GM21717 (cell line): ENCODE results near the gene DOLK.
"Not testable (repeated sequence)": the region's sequence is repeated elsewhere in the genome, so short reads cannot be mapped to it uniquely, and the experiment has no call there.

Experiments used
- ATAC-seq: cut with Tn5 transposase; IDR thresholded peaks from one replicate; pipeline ENCODE4 v1.9.1; 2021; ENCODE audit warnings: mild to moderate bottlenecking, moderate library complexity; ENCODE audit not compliant: unreplicated experiment

The DOLK gene

DNA sequence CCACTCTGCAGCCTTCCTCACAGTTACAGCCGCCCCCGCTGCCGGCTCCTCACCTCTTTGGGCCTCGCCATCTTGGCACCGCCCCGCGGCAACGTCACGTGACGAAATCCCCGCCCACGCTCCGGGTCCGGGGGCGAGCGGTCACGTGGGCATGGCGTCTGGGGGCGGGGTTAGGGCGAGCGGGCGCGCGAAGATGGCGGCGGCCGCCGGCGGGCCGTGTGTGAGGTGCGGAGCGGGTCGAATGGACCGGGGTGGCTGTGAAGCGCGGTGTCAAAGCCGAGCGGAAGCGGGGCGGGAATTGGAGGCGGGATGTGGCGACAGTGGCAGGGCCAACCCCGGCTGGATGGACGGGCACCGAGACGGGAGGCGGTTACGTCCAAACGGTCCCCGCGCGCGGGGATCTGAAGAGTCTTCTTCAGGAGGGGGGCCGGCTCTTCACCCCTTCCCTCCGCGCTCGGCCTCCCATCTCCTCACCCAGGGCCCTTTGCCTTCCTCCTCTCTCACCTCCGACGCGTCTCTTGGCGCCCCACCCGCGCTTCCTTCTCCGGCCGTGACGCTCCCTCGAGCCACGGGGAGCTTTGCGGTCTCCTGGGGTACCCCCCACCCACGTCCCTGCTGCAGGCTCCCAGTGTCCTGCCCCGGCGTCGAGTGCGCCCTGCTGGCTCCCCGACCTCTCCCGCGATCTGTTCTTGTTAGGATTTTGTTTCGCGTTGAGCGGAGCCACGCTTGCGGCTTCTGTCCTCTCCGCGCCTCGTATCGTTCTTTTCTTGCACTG is at the start of gene DOLK, which contains the start of gene NUP188:
TSS of gene DOLK (minus strand) at position 77 of the 775 bp plus-strand sequence. CDS start 300 bp downstream, outside the sequence.
TSS of gene NUP188 (plus strand) at position 173 of the 775 bp plus-strand sequence. CDS start at position 194, 21 bp downstream.
- peak; percentile 63 for ATAC-seq

DNA sequence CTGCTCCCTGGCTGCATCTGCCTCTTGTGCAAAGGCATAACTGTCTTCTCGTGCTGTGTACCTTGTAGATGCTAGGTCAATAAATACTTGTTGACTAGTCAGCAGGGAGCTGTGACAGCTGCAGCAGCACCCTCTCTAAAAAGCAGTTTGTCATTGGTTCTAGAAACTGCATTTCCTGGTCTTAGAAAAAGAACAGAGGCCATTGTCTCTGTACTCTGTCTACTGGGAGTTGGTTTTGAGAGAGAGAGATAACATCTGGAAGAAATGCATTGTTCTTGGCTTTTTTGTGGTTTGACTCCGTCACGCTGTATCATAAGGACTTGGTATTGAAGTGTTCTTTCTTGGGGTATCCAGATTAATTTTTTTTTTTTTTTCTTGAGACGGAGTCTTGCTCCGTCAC is 48.4 kb upstream of the DOLK start:
- ATAC-seq = no peak

DNA sequence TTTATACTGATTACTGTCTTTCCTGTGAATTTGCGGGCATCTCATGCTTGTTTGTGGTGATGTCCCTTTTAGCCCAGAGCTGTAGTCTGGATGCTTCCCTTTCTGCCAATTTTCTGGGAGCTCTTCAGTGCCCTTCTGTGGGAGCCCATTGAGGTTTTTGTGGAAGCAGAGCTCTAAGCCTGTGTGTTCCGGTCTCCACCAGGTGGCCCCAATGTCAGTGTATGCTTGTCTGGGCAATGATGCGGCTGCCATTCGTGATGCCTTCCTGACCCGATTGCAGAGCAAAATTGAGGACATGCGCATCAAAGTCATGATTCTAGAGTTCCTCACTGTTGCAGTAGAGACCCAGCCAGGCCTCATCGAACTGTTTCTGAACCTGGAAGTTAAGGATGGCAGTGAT is 45.6 kb upstream of the DOLK start:
- no peak for ATAC-seq

DNA sequence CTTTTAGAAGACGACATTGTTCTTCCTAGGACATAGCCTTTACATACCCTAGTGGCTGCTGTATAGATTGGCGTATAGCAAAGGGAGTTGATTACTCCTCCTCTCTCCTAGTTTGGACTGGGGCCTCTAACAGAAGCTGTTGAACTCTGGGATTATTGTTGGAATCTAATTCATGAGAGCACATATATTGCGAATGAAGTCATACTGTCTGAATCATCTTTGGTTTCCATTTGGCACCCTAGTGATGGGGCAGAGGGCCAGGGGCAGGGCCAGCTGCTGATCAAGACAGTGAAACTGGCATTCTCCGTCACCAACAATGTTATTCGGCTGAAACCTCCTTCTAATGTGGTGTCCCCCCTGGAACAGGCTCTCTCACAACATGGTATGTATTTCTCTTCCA is 40.4 kb upstream of the DOLK start:
- no peak for ATAC-seq

DNA sequence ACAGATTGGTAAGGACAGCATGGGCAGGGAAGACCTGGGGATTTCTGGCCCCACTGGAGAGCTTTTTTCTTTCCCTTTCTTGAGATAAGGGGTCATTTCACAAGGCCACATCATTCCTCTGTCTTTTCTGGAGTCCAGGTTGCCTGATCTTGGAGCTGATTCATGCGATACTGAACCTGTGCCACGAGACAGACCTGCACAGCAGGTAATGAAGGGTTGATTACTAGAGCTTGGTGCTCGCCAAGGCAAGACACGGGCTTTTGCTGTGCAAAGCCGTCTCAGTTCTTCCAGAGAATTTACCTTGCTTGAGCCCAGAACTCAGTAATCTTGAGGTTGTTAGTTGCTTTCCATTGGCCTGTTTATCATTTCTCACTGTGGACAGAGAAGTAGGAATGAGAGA is 39.3 kb upstream of the DOLK start:
- no peak for ATAC-seq

DNA sequence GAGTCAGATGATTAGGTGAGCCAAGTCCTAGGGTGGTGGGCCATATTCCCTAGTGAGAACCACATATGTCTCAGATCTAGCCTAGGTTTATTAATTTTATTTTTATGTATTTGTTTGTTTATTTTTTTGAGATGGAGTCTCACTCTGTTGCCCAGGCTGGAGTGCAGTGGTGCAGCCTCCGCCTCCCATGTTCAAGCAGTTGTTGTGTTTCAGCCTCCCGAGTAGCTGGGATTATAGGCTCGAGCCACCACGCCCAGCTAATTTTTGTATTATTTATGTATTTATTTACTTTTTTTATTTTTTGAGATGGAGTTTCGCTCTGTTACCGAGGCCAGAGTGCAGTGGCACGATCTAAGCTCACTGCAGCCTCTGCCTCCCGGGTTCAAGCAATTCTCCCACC is 36.1 kb upstream of the DOLK start:
- ATAC-seq = no peak

DNA sequence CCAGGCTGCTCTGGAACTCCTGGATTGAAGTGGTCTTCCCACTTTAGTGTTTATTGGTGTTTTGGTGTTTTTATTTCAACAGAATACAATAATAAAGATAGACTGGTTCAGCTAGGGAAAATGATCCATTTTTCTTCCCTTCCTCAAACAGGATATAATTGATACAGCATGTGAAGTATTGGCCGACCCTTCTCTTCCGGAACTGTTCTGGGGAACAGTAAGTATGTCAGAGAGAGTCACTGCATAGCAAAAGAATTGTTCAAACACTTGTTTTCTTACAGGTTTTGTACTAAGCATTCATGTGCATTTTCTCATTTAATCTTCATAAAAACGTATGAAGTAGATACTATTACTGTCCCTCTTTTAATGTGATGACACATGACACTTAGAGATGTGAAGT is 31.7 kb upstream of the DOLK start:
- ATAC-seq = no peak

DNA sequence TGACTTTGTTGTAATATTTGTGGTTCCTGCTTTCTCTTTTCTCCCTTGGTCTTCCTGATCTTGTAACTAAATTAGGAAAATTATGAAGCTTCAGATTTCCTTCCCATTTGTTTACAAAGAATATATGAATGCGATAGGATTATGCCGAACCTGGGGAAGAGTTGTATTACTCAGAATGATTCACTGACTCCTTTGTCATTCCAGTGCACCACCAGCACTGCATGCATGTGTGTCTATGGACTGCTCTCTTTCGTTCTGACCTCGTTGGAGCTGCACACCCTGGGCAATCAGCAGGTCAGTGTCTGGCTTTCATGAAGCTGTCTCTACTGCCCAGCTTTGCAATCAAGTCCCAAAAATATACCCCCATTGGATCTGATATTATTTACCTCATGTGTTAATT is 25.6 kb upstream of the DOLK start:
- no peak for ATAC-seq

DNA sequence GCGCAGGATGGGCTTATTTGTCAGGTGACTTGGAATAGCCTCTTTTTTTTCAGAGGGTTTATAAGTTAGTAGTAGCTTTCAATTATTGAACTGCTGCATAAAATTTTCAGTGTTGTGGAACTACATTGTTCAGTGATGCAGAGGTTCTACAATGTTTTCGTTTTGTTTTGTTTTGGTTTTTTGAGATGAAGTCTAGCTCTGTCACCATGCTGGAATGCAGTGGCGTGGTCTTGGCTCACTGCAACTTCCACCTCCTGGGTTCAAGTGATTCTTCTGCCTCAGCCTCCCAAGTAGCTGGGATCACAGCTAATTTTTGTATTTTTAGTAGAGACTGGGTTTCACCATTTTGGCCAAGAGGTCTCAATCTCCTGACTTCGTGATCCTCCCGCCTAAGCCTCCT is 22.1 kb upstream of the DOLK start:
- ATAC-seq = no peak

DNA sequence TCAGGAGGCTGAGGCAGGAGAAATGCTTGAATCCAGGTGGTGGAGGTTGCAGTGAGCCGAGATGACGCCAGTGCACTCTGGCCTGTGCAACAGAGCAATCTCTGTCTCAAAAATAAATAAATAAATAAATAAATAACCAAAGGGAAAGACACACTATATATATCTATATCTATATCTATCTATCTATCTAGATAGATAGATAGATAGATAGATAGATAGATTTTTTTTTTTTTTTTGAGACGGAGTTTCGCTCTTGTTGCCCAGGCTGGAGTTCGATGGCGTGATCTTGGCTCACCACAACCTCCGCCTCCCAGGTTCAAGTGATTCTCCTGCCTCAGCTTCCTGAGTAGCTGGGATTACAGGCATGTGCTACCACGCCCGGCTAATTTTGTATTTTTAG is 14.0 kb upstream of the DOLK start:
- not testable (repeated sequence) for ATAC-seq

DNA sequence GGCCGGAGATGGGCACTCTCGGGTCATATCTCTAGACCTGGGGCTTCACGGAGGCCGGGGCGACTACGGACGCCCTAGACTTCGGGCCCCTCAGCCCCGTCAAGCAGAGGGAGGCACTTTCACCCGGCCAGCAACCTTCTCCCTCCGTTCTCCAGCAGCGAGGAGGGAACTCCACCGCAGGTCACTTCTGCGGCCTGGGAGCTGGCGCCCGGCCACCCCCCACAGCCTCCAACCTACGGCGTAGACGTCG is 201 bp downstream of the DOLK start:
- peak; percentile 25 for ATAC-seq

DNA sequence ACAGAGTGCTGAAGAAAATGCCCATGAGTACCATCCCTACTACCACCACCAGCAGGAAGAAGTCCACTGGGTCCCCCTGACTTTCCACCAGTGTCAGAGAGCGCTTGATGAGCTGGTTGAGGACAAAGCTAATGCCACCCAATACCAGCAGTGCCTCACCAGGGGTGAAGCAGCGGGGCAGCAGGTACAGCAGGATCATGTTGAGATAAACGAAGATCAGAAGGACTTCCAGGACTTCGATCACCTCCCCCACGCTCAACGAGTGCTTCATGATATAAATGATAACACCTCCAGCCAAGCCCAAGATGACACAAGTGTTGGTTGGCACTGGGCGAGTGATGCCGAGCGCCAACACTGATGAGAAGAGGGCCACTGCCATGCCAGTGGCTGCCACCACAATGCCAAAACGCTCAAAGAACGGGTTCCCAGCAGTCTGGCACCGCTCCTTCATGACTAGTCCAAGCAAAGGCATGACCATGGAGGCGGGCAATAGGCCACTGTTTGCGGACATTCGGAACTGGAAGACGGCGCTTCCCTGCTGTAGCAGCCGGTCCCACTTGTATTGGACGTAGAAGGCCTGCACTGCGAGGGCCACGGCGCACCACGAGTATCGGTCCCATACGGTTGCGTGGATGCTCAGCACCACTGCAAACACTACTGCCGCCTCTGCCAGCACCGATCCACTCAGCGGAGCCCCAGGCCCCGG is 679 bp downstream of the DOLK start:
- no peak for ATAC-seq

DNA sequence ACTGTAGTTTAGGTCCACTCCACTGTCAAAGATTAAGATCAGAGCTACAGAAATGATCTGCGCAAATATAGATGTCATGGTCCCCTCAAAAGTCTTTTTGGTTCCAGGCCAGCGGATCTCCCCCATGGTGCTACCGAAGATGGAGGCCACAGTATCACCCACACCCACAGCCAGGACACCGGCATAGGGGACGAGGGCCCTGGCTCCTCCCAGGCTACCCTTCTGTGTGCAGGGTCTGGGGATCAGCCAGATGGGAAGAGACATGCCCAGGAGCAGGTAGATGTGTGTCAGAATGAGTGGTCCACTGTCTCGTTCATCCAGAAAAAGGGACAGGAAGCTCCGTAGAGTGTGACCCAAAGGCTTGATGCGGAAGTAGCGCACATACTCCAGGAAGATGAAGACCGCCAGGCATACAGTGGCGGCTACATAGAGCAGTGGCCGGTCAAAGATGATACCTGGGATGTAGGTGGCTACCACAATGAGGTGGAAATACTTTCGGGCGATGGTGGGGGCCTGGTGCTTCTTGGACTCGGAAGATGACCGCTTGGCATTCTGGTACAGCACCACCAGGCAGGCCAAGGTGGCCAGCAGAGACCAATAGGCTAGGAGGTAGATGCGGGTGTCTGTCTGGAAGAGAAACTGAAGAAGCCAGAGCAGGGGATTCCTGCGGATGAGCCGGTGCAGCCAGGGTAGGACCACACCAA is 1.5 kb downstream of the DOLK start:
- no peak for ATAC-seq

DNA sequence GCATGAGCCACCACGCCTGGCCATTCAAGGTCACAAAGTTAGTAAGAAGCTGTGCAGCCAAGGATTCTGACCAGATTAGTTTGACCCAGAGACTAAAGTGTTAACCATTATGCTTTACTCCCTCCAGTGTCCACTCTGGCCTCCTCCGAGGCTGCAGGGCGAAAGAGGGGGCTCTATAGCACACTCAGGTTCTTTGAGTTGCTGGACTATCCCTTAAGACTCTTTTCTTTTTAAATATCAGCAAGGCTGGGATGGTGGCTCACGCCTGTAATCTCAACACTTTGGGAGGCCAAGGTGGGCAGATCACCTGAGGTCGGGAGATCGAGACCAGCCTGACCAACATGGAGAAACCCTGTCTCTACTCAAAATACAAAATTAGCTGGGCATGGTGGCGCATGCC is 2.4 kb downstream of the DOLK start:
- not testable (repeated sequence) for ATAC-seq

DNA sequence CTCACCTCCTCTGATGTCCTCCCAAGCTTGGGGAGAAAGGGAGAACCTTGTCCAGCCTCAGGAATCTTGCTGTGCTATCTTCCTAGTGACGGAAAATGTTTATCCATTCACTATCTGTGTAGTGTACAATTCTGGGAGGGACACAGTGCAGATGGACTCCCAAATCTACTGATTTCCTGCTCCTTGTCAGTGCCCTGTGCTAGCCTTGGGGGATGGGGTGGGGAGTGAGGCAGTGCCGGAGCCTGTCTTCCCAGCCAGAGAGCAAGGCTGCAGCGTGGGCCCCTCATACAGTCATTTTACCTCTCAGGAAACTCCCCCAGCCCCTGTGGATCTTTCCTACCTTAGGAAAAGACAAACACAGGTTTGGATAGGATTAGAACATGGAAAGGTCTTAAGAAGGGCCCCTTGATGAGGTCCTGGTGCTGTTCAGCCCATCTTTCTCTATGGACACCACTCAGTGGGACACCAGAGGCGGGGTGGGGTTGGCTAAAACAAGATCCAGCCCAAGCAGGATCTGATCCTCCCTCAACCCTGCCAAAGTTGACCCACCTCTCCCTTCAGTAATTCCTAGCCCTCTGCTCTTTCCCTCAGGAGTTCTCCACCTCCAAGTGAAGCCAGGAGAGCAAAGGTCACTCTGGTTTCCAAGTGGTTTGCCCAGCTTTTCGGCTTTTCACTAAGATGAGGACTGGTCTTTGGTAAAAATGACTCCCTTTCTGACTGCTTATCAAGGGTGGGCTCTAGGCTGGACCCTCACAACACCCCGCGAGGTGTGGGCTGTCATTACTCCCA is 3.4 kb downstream of the DOLK start:
- no peak for ATAC-seq

DNA sequence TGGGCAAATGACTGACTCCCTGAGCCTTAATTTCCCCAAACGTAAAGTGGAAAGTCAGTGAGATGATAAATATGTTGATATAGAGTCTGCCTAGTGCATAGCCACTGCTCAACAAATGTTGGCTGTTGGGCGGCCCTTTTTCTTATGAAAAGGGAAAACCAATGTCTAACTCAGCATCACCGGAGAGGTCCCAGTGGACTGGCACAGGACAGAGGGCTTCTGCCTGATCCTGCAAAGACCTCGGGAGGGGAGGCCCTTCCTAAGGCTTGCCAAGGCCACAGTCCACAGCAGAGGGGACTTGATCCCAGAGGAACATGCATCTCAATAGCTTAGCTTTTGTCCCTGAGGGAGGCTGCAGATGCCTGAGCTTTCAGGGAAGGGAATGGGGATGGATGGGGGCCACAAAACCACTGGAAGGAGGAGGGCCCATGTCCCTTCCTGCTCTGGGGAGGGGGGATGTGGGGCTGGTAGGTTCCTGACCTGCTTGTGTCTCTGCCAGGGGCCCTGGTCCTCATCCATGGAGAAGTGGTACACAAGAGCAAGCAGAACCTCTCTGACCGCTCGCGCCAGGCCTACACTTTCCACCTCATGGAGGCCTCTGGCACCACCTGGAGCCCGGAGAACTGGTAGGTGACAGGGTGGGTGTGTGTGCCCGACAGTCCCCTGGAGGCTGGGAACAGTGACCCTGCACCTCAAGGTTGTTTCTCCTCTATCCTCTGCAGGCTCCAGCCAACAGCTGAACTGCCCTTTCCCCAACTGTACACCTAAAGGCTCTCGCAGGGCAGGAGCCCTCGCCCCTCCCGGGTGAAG is 6.3 kb downstream of the DOLK start:
- ATAC-seq = no peak

DNA sequence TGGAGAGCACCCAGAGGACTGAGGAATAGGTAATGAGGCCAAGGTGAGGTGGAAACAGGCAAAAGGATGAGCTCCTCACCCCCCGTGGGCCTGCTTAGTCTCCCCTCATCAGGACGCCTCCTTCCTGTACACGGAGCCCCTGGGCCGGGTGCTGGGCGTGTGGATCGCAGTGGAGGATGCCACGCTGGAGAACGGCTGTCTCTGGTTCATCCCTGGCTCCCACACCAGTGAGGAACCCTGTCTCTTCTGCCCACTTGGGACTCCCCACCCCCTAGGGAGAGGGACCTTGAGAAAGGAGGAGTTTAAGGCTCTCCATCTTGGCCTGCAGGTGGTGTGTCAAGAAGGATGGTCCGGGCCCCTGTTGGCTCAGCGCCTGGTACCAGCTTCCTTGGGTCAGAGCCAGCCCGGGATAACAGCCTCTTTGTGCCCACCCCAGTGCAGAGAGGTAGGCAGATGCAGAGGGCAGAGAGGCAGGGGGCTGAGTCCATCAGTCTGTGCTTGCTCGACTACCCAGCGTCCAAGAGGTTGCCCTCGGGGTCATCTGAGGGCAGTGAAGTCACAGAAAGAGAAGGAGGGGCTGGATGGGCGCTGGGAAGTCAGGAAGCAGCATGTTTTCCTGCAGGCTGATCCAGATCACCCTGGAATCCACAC is 7.0 kb downstream of the DOLK start:
- ATAC-seq = no peak

DNA sequence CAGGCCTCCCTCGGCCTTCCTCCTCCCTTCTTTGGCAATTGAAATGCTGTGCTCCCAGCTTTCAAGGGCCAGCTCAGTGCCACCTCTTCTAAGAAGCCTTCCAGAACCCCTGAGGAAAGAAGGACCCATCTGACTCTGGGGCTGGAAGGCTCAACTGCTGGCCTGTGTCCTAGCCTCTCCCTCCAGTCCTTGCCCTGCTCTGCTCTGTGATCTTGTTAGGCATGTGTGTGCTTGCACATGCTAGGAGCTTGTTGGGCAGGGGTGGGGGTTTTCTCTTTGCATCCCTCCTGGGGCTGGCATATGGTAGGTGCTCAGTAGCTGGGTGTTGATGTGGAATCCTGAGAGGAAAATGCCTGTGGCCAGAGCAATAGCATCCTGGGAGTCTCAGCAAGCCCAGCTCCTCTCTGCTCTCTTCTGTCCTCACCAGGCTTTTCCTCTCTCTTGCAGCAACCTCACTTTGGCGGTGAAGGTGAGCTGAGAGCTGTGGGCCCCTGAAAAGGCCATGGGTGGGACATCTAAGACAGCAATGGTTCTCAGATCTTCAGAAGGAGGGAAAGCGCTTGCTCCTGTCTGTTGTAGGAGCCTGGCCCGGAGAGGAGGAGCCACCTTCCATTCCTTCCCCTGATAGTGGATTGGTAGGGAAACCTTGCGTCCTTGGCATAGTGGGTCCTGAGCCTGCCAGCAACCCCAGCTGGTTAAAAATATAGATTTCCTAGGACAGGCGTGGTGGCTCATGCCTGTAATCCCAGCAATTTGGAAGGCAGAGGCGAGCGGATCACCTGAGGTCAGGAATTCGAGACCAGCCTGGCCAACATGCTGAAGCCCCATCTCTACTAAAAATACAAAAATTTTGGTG is 9.9 kb downstream of the DOLK start:
- ATAC-seq = no peak
